Activated B cell treated with CpG ODN at 0.5 μM for 24 hours (primary cell): ENCODE data around the gene USH2A. TPM values are rescaled to one million over a fixed set of nuclear protein-coding genes. Genes with fewer than 3 reads are reported as not detected.

Source experiments
- ATAC-seq: fragments of 200-7000 bp; cut with Tn5 transposase; one replicate; pipeline ENCODE4 v1.10.0; 2021; ENCODE audit warnings: low read depth, mild to moderate bottlenecking, moderate library complexity
- CTCF ChIA-PET: fragments of 350-600 bp; sonication (Branson Sonifier 250); formaldehyde crosslinking; loops from one replicate; lab custom pipeline; 2021; ENCODE audit warnings: antibody characterized with exemption; lab: Charles Lee
- POLR2A ChIA-PET: fragments of 350-600 bp; sonication (Branson Sonifier 250); formaldehyde crosslinking; loops from one replicate; lab custom pipeline; 2021; ENCODE audit warnings: antibody characterized with exemption; lab: Charles Lee
- DNase-seq: peaks from one replicate; pipeline ENCODE4 v3.0.0; 2022
- H3K27ac Mint-ChIP-seq: one replicate; pipeline ENCODE4 v1.8.0; 2020; ENCODE audit warnings: mixed read lengths
- H3K27me3 Mint-ChIP-seq: one replicate; pipeline ENCODE4 v1.8.0; 2021; ENCODE audit warnings: mixed read lengths
- H3K36me3 Mint-ChIP-seq: one replicate; pipeline ENCODE4 v1.8.0; 2021; ENCODE audit warnings: low read depth, mixed read lengths
- H3K4me1 Mint-ChIP-seq: one replicate; pipeline ENCODE4 v1.8.0; 2021; ENCODE audit warnings: mixed read lengths
- H3K4me3 Mint-ChIP-seq: one replicate; pipeline ENCODE4 v1.8.0; 2020; ENCODE audit warnings: mild to moderate bottlenecking, mixed read lengths
- H3K9me3 Mint-ChIP-seq: one replicate; pipeline ENCODE4 v1.8.0; 2020; ENCODE audit warnings: mixed read lengths
- CTCF ChIP-seq: fragments of 200-600 bp; IDR thresholded peaks from one replicate; pipeline ENCODE4 v1.8.0; 2022; ENCODE audit warnings: antibody characterized with exemption, mild to moderate bottlenecking
- intact Hi-C: fragments of 100-400 bp; cut with micrococcal nuclease; formaldehyde crosslinking; loops from one replicate; pipeline ENCODE4 v1.15.1; 2024
- total RNA-seq: library from RNA; stranded (reverse); gene quantifications from 2 replicates; pipeline ENCODE4 v1.2.3, GENCODE V29; 2022

The USH2A gene
- total RNA-seq, 1 donor from 2014 or later: not detected

- ATAC-seq: no peak
- intact Hi-C loops: loop anchor here (5.0 kb wide), 1 partner anchor 978 kb away; no protein-coding TSS in a partner anchor
- ChIA-PET POLR2A (no interaction called here), CTCF (no interaction called here)
- TF ChIP-seq CTCF: no peak
- H3K4me3 Mint-ChIP-seq: no peak overlapping the region
- no peak for DNase-seq
- H3K27me3 Mint-ChIP-seq: no peaks in the 10 kb centered on the region
- no peaks in the 10 kb centered on the region for H3K4me1 Mint-ChIP-seq
- H3K9me3 Mint-ChIP-seq: no peaks in the 10 kb centered on the region
- H3K27ac Mint-ChIP-seq: no peak overlapping the region
- peaks cover 4% of the 10 kb centered on the region for H3K36me3 Mint-ChIP-seq
Measured at GRCh38 chr1:215605011-215605621, 818.1 kb downstream of the USH2A start.

- POLR2A ChIA-PET: no interaction called here
Measured at GRCh38 chr1:215603319-215603718, 819.9 kb downstream of the USH2A start.

GRCh38 chr1:215601276-215601675 lies 822.0 kb downstream of the USH2A start:
- Mint-ChIP-seq H3K4me1 (no peaks in the 10 kb centered on the region), H3K36me3 (no peaks in the 10 kb centered on the region), H3K4me3 (no peak overlapping the region), H3K27ac (no peak overlapping the region), H3K27me3 (no peaks in the 10 kb centered on the region), H3K9me3 (no peaks in the 10 kb centered on the region)
- POLR2A ChIA-PET: no interaction called here
- TF ChIP-seq CTCF: no peak
- intact Hi-C loops: no loop called here
- ATAC-seq (no peak), DNase-seq (no peak)
- CTCF ChIA-PET: no interaction called here

More at GRCh38 chr1:215603319-215603718, 819.9 kb downstream of the USH2A start:
- Mint-ChIP-seq H3K4me1 (no peaks in the 10 kb centered on the region), H3K36me3 (no peaks in the 10 kb centered on the region), H3K9me3 (no peaks in the 10 kb centered on the region), H3K4me3 (no peak overlapping the region), H3K27me3 (no peaks in the 10 kb centered on the region), H3K27ac (no peak overlapping the region)
- no peak for TF ChIP-seq CTCF
- intact Hi-C loops: no loop called here
- no peak for ATAC-seq
- DNase-seq: no peak
- CTCF ChIA-PET: no interaction called here

- intact Hi-C loops: no loop called here
- TF ChIP-seq CTCF: no peak
- no peaks in the 10 kb centered on the region for H3K27me3 Mint-ChIP-seq
- no peaks in the 10 kb centered on the region for H3K9me3 Mint-ChIP-seq
- POLR2A ChIA-PET: no interaction called here
- DNase-seq (no peak), ATAC-seq (no peak)
- CTCF ChIA-PET: no interaction called here
- no peak overlapping the region for H3K4me3 Mint-ChIP-seq
- no peaks in the 10 kb centered on the region for H3K4me1 Mint-ChIP-seq
- H3K27ac Mint-ChIP-seq: no peak overlapping the region
- no peaks in the 10 kb centered on the region for H3K36me3 Mint-ChIP-seq
Measured at GRCh38 chr1:215600867-215601266, 822.4 kb downstream of the USH2A start.

GRCh38 chr1:215600258-215600792 lies 822.9 kb downstream of the USH2A start:
- H3K4me1 Mint-ChIP-seq: no peaks in the 10 kb centered on the region

More at GRCh38 chr1:215600258-215600792, 822.9 kb downstream of the USH2A start:
- intact Hi-C loops: no loop called here
- ChIA-PET POLR2A (no interaction called here), CTCF (no interaction called here)
- no peak overlapping the region for H3K27ac Mint-ChIP-seq
- TF ChIP-seq CTCF: no peak
- no peak overlapping the region for H3K4me3 Mint-ChIP-seq
- DNase-seq (no peak), ATAC-seq (no peak)
- H3K36me3 Mint-ChIP-seq: no peaks in the 10 kb centered on the region
- H3K9me3 Mint-ChIP-seq: no peaks in the 10 kb centered on the region
- no peaks in the 10 kb centered on the region for H3K27me3 Mint-ChIP-seq
